ENCODE results near the gene NCKAP5.

NCKAP5 gene

GRCh38 chr2:133004623-133005022 is 563.6 kb downstream of the NCKAP5 start:
- no peak for DNase-seq (ENCODE audit: low read depth in 2 of 2)

- DNase-seq (ENCODE audit: low read depth in 2 of 2) = no peak
These were observed 568.8 kb downstream of the NCKAP5 start for GRCh38 chr2:132999421-132999820.

GRCh38 chr2:132998221-132998620 is 570.0 kb downstream of the NCKAP5 start:
- DNase-seq (ENCODE audit: low read depth in 2 of 2) = no peak

GRCh38 chr2:132991471-132992045 is 576.7 kb downstream of the NCKAP5 start:
- DNase-seq (ENCODE audit: low read depth in 2 of 2) = no peak

- no peak for DNase-seq (ENCODE audit: low read depth in 2 of 2)
These were observed 583.5 kb downstream of the NCKAP5 start for GRCh38 chr2:132984731-132985130.

- DNase-seq (ENCODE audit: low read depth in 2 of 2) = no peak
These were observed 588.0 kb downstream of the NCKAP5 start for GRCh38 chr2:132980304-132980703.

GRCh38 chr2:132979339-132980093 is 588.7 kb downstream of the NCKAP5 start:
- DNase-seq (ENCODE audit: low read depth in 2 of 2) = no peak

GRCh38 chr2:132978840-132979239 is 589.4 kb downstream of the NCKAP5 start:
- DNase-seq (ENCODE audit: low read depth in 2 of 2) = no peak

GRCh38 chr2:132977812-132978529 is 590.3 kb downstream of the NCKAP5 start:
- DNase-seq (ENCODE audit: low read depth in 2 of 2) = no peak

GRCh38 chr2:132975193-132976105 is 592.8 kb downstream of the NCKAP5 start:
- no peak for DNase-seq (ENCODE audit: low read depth in 2 of 2)

- no peak for DNase-seq (ENCODE audit: low read depth in 2 of 2)
These were observed 593.7 kb downstream of the NCKAP5 start for GRCh38 chr2:132974467-132975095.

GRCh38 chr2:132971310-132972061 is 596.8 kb downstream of the NCKAP5 start:
- DNase-seq (ENCODE audit: low read depth in 2 of 2) = no peak

- no peak for DNase-seq (ENCODE audit: low read depth in 2 of 2)
These were observed 598.8 kb downstream of the NCKAP5 start for GRCh38 chr2:132969371-132969985.

- DNase-seq (ENCODE audit: low read depth in 2 of 2) = no peak
These were observed 602.8 kb downstream of the NCKAP5 start for GRCh38 chr2:132965460-132965859.

GRCh38 chr2:132963161-132963560 is 605.1 kb downstream of the NCKAP5 start:
- no peak for DNase-seq (ENCODE audit: low read depth in 2 of 2)

- DNase-seq (ENCODE audit: low read depth in 2 of 2) = no peak
These were observed 609.4 kb downstream of the NCKAP5 start for GRCh38 chr2:132958887-132959286.

GRCh38 chr2:132955871-132956615 is 612.2 kb downstream of the NCKAP5 start:
- DNase-seq (ENCODE audit: low read depth in 2 of 2) = no peak

GRCh38 chr2:132953771-132954170 is 614.5 kb downstream of the NCKAP5 start:
- no peak for DNase-seq (ENCODE audit: low read depth in 2 of 2)

- DNase-seq (ENCODE audit: low read depth in 2 of 2) = no peak
These were observed 617.1 kb downstream of the NCKAP5 start for GRCh38 chr2:132951008-132951714.

All from stimulated activated CD8-positive, alpha-beta memory T cell treated with anti-CD3 and anti-CD28 coated beads, Interleukin-15, amount 100 ng/mL, for 48 hours (primary cell).